Central memory CD8-positive, alpha-beta T cell (primary cell): ENCODE data around the gene CDNF.

Source experiments
- ATAC-seq: fragments of 150-1000 bp; cut with Tn5 transposase; replicated peaks from 2 replicates; pipeline ENCODE4 v1.10.0; 2022; ENCODE audit warnings: mild to moderate bottlenecking, moderate FRiP score, moderate number of reproducible peaks; ENCODE audit not compliant: poor library complexity, severe bottlenecking; ENCODE audit errors: extremely low read depth
- DNase-seq, 2 donors: peaks; one replicate each; pipeline ENCODE4 v3.0.0; 2021; ENCODE audit warnings: low spot score in 2 of 2
- H3K27ac Mint-ChIP-seq: one replicate; pipeline ENCODE4 v1.8.0; 2022; ENCODE audit warnings: low read depth, mild to moderate bottlenecking, moderate library complexity, mixed read lengths
- H3K27me3 Mint-ChIP-seq: one replicate; pipeline ENCODE4 v1.8.0; 2022; ENCODE audit warnings: mixed read lengths
- H3K36me3 Mint-ChIP-seq: one replicate; pipeline ENCODE4 v1.8.0; 2022; ENCODE audit warnings: mild to moderate bottlenecking, moderate library complexity, mixed read lengths; ENCODE audit not compliant: insufficient read depth
- H3K4me1 Mint-ChIP-seq: one replicate; pipeline ENCODE4 v1.8.0; 2022; ENCODE audit warnings: mixed read lengths
- H3K4me3 Mint-ChIP-seq: one replicate; pipeline ENCODE4 v1.8.0; 2022; ENCODE audit warnings: mild to moderate bottlenecking, moderate library complexity, mixed read lengths
- H3K9me3 Mint-ChIP-seq: one replicate; pipeline ENCODE4 v1.8.0; 2022; ENCODE audit warnings: mixed read lengths

CDNF gene

DNA sequence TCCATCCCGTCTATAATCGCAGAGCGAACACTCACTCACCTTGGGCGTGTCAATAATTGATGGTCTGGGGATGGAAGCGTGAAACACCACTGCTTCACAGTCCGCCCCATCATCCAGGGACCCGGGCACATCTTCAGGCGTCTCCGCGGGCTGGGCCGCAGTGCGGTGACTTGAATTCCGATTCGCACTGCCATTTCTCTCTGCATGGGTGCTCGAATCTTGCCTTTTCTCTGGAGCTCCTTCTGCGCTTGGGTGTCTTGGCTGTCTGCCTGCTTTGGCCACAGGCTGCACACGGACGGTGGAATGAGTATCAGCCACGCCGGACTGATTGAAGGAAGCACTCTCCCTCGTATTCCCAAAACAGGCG lies 63.6 kb downstream of the CDNF start:
- ATAC-seq (no peak), DNase-seq (no peak)
- no peak overlapping the region for H3K4me3 Mint-ChIP-seq
- H3K27me3 Mint-ChIP-seq, result no peaks in the 10 kb centered on the region
- no peaks in the 10 kb centered on the region for H3K9me3 Mint-ChIP-seq
- peaks cover 3% of the 10 kb centered on the region for H3K36me3 Mint-ChIP-seq
- H3K27ac Mint-ChIP-seq, result peak overlapping the region; percentile 32
- no peaks in the 10 kb centered on the region for H3K4me1 Mint-ChIP-seq

DNA sequence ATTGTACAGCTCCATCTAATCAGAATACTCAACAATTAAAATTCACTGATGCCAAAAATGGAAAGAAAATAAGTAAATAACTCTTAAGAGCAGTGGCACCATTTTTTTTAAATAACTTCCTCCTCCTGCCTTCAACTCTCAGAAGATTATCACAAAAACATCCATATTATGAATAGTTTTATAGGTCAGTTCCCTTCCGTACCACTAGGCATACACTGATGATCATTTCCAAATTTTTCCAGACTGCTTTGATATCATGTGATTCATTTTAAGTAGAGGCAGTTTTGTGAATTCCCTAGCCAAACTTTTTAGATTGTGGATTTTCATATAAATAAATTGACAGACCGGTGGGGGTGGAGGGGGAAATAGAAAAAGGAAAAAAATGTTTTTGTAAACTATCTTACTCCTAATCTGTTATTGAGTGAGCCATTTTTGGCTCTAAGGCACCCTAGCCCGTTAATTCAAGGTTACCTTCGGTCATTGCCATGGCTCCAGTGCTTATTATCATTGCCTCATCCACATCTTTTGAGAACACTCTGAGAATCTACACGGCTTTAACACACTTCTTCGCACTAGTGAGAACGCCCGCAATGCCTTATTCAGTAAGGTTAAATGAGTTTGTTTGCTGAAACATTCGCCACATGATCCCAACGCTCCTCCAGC lies 64.2 kb downstream of the CDNF start:
- Mint-ChIP-seq H3K4me3 (no peak overlapping the region), H3K27ac (peak overlapping the region; percentile 32), H3K27me3 (no peaks in the 10 kb centered on the region), H3K4me1 (no peaks in the 10 kb centered on the region), H3K36me3 (no peaks in the 10 kb centered on the region), H3K9me3 (no peaks in the 10 kb centered on the region)
- ATAC-seq (no peak), DNase-seq (no peak)

DNA sequence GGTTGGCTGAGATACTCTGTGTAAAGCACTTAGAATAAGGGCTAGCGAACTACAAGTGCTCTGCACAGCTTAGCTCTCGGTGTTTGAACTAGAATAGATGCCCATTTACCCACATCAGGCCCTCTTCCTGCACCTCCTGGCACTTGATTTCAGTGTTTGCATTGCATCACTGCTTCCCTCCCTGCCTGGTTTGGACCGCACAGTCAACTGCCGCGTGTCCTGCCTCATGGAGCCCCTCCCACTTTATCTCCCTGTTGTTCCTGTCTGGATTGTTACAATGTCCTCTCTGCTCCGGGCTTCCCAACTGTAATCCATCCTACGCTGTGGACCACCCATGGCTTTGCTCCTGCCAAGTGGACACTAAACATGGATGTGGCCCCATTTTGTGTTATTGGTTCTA lies 65.4 kb downstream of the CDNF start:
- ATAC-seq (no peak), DNase-seq (no peak)
- H3K9me3 Mint-ChIP-seq, result no peaks in the 10 kb centered on the region
- H3K27me3 Mint-ChIP-seq, result no peaks in the 10 kb centered on the region
- H3K27ac Mint-ChIP-seq, result no peak overlapping the region
- H3K4me1 Mint-ChIP-seq, result no peaks in the 10 kb centered on the region
- no peaks in the 10 kb centered on the region for H3K36me3 Mint-ChIP-seq
- no peak overlapping the region for H3K4me3 Mint-ChIP-seq

DNA sequence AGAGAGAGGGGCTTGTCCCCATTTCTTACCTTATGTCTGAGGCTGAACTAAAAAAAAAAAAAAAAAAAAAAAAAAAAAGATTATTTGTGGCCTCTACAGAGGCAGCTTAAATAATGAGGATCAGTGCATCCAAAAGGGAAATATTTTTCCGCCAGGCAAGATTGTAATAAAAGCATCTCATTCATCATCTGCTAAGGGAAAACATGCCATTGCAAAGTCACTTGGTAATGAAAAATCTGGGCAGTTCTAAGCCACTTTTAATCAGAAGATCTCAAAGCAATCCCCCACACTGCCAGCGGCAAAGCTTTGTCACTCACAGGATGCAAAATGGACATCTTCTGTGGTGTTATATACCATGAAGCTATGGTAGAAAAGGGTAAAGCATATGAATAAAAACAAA lies 66.9 kb downstream of the CDNF start:
- no peak for DNase-seq
- Mint-ChIP-seq H3K9me3 (no peaks in the 10 kb centered on the region), H3K27me3 (no peaks in the 10 kb centered on the region), H3K4me1 (no peaks in the 10 kb centered on the region), H3K27ac (no peak overlapping the region), H3K36me3 (no peaks in the 10 kb centered on the region), H3K4me3 (no peak overlapping the region)
- no peak for ATAC-seq
